UCSD-AML1 (cell line): ENCODE measurements around the gene PHYHIPL.
"Not testable (repeated sequence)": the region's sequence is repeated elsewhere in the genome, so short reads cannot be mapped to it uniquely, and the experiment has no call there.

Experiments
- DNase-seq: peaks from one replicate; lab custom pipeline; 2025; ENCODE audit not compliant: unreplicated experiment; lab: John Stamatoyannopoulos, UW

PHYHIPL gene

DNA sequence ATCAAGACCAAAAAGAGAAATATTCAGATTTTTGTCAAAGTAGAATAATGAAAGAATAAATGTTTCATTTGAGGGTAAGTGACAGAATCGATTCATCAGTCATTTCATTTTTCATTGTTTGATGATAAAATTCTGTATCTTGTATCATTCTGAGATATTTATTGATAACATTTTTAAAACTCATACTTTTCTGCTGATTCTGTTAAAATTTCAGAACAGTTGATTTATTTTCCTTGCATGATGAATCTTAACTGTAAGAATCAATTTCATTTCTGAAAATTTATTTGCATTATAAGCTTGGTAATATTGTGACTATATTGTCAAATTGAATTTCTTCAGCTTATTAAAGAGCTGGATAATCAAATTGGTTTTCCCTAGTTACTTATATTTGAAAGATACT lies 13.9 kb downstream of the PHYHIPL start:
- DNase-seq: no peak

DNA sequence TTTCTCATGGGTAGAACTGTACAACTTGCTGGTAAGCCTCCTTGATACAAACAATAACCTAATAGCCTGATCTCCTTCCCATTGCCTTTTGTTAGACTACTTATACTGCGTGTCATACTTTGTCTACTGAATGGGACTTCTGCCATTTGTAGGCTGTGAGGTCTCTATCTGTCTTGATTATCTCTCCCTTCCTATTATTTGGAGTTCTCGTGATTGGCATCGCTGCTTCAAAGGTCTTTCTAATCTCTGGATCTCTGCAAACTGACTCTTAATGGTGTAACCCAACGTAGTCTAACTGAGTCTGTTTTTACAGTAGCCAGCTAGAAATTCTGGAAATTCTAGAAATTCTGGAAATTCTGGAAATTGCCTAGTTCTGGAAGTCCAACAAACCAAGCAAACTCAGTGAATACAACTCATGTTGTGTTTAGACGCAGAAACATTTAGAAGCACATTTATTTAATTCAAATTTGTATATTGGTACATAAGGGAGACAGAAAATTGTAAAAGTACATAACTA lies 29.8 kb downstream of the PHYHIPL start:
- DNase-seq: no peak

DNA sequence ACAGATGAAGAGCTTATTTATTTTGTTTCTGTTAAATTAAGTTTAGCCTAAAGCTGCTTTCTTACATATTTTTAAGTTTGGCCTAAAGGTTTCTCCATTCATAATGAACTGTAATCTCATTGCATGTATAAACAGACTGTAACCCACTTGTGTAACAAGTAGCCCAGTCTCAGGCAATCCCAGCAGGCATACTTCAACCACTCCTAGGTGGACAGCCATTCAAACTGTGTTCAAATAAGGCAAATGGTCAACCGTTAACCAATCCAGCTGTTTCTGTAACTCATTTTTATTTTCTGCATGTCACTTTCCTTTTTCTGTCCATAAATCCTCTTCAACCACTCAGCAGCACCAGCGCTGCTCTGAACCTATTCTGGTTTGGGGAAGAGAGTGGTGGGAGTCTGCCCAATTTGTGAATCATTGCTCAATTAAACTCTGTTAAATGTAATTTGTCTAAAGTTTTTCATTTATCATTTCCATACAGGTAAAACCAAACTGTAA lies 35.9 kb downstream of the PHYHIPL start:
- no peak for DNase-seq

DNA sequence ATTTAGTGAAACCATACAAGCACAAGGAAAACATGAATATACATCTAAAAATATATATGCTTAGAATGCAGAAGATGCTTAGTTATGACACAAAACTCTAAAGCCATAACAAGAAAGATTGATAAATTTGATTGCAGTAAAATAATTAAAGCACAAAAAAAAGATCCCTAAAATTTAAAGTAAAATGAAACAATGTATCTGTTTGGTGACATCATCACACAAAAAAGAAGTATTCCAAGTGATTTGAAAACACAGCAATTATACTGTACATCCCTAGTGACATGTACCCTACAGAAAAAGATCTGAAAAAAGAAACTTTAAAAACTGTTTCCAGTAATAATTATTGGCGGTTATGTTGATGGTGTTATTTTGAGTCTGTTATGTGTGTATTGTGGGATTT lies 37.7 kb downstream of the PHYHIPL start:
- DNase-seq: no peak

DNA sequence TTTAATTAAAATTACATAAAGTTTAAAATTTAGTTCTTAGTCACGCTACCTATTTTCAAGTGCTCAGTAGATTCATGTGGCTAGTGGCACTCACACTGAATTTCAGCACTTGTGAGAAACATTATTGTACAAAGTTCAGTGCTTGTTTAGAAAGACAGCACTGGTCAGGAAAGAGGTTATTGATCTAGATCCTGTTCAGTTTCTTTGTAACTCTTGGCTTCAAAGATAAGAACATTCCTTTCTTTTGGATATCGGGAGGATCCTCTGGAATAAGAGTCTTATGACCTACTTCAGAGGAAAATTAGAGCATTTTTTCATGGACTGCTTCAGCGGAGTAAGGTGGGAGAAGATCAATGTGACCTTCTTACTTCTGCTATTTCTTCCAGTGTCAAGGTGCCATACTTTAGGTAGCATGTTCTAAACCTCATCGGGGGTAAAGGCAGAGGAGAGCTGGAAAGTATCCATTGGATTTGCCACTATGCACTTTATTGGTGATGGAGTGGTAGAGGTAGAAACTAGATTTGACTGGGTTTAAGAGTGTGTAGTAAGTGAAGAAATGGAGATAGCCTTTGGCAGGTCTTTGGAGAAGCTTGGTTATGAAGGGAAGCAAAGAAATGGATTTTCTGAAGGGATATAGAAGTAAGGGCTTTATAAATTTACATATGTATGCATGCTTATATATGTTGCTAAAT lies 39.9 kb downstream of the PHYHIPL start:
- no peak for DNase-seq

DNA sequence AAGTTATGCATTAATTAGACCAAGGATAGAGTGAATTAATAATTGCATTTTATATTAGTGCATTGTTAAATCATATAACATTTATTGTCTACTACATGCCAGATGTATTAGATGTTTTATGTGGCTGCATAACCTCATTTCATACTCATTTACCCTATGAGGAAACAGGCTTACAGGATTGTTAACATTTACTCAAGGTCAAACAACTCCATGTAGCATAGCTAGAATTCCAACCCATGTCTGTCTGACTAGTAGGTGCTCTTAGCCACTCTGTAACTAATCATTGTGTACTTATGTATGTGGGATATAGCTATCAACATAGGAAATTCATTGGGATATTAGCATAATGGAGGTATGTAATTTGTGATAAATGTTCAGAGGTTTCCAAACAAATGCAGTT lies 46.3 kb downstream of the PHYHIPL start:
- DNase-seq: no peak

DNA sequence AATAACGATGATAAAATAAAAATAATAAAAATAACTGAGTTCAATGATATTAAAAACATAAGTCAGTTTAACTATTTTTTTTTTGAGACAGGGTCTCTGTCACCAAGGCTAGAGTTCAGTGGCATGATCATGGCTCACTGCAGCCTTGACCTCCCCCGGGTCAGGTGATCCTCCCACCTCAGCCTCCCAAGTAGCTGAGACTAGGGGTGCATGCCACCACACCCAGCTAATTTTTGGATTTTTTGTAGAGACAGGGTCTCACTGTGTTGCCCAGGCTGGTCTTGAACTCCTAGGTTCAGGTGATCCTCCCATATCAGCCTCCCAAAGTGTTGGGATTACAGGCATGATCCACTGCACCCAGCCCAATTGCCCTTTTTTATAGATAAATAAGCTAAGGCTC lies 47.2 kb downstream of the PHYHIPL start:
- DNase-seq: not testable (repeated sequence)

DNA sequence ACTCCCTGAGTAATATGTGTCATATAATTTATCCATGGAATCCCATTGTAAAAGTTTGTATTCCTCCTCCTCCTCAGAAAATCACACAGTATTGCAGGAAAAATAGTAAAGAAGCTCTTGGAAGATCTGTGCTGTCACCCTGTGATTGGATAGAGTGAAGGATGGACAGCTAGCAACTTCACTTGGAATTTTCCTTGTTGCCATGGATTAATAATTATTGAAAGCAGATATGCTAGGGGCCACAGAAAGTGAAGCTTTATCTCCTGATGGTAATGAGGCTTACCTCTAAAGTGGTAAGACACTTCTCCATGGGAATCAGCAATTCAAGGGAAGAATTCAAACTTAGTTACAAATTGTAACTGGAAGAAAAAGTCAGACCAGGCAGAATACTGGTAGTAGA lies 48.8 kb downstream of the PHYHIPL start:
- DNase-seq: no peak

DNA sequence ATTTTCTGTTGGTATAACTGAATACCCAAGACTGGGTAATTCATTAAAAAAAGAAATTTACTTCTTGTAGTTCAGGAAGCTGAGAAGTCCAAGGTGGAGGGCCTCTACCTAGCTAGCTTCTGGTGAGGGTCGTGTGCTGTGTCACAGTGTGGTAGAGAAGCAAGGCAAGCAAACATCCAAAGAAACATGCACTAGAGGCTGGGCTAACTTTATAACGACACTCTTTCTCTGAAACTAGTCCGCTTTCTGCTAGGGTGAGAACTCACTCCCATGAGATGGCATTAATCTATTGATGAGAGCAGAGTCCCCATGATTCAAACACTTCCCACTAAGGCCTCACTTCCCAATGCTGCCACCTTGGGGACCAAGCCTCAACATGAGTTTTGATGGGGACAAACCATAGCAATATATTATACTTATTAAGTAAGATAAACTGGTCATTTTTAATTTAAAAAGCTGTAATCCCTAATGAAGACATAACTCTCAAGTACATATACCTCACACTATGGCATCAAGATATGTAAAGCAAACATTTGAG lies 50.8 kb downstream of the PHYHIPL start:
- DNase-seq: no peak

DNA sequence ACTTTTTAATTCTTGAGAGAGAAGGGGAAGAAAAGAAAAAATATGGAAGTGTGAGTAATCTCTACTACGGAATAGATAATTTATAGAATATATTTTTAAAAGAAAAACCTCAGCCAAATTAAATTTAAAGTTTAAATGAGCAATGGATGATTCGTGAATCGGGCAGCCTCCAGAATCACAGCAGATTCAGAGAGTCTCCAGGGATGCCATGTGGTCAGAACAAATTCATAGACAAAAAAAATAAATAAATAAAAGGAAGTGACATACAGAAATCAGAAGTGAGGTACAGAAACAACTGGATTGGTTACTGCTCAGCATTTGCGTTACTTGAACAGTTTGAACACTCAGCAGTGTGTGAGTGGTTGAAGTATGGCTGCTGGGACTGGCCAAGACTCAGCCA lies 53.0 kb downstream of the PHYHIPL start:
- DNase-seq: no peak

DNA sequence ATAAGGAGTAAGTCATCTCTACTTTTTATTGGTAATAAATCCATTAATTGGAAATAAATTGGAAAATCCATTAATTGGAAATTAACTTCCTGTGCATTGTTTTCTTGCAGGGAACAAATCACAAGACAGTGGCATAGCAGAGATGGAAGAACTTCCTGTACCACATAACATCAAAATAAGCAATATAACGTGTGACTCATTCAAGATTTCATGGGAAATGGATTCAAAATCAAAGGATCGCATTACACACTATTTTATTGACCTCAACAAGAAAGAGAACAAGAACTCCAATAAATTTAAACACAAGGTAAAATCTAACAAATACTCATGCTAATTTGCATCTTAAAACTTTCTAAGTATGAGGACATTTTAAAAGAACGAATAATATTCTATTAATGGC lies 57.8 kb downstream of the PHYHIPL start:
- DNase-seq: no peak

DNA sequence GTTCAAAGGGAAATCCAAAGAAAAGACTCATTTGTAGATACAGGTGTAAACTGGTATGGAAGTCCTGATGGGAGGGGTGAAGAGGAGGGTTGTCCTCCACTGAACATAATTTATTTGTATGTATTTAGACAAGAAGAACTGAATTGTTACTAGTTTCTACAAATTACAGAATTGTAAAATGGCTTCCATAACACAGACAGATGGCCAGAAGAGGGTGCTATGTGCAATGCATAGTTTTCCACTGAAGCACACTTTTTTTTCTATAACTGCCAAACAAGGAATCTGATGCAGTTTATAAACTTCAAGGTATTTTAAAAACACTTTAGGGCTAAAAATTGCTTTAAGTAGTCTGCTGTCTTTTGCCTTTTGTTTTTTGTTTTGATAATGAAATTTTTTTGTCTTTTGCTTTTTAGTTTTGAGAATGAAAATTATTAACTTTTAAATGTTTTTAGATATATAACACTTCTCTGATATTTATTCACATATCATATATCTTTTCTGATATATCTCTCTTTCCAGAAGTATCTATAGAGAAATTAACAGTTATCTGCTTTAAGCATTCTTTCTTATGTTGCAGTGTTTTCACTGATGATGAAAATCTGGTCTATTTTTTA lies 58.5 kb downstream of the PHYHIPL start:
- DNase-seq: no peak

DNA sequence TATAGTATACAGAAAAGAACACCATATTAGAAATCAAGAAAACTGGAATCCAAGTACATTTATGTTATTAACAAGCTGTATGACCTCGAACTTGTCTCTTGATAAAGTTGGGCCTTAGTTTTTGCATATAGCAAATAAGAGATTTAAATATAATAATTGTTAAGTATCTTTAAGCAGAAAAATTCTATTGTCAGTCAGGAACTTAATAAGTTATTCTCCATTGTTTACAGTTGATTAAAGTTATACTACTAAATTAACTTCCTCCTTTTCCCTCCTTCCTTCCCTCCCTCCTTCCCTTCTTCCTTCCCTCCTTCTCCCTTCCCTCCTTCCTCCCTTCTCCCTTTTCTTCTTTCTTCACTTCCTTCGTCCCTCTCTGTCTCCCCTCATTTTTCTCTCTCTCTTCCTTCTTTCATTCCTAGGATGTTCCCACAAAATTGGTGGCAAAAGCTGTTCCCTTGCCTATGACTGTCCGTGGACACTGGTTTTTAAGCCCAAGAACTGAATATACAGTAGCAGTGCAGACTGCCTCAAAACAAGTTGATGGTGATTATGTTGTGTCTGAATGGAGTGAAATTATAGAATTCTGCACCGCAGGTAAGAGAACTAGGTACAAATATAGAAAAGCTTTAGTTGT lies 59.7 kb downstream of the PHYHIPL start:
- DNase-seq: no peak

DNA sequence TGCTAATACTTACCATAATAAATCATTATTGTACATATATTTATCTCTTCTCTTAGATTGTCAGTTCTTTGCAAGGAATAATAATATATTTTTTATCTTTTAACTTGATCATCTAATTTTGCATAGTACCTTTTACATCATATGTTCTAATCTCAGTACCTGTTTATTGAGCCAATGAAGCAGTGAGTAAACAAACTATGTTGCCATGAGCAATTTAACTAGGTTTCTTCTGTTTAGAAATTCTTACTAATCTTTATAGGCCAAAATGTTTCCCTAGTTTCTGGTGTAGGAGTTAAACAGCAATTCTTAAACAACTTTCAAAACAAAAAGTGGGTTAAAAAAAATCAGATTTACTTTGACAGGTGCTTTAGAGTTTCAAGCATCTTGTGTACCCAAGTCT lies 61.3 kb downstream of the PHYHIPL start:
- DNase-seq: no peak

DNA sequence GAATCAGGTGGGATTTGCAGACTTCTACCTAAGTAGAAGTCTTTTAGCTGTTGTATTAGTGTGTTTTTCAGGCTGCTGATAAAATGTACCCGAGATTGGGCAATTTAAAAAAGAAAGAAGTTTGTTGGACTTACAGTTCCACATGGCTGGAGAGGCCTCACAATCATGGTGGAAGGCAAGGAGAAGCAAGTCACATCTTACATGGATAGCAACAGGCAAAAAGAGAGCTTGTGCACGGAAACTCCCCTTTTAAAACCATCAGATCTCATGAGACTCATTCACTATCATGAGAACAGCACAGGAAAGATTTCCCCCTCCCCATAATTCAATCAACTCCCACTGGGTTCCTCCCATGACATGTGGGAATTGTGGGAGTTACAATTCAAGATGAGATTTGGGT lies 62.7 kb downstream of the PHYHIPL start:
- DNase-seq: not testable (repeated sequence)

DNA sequence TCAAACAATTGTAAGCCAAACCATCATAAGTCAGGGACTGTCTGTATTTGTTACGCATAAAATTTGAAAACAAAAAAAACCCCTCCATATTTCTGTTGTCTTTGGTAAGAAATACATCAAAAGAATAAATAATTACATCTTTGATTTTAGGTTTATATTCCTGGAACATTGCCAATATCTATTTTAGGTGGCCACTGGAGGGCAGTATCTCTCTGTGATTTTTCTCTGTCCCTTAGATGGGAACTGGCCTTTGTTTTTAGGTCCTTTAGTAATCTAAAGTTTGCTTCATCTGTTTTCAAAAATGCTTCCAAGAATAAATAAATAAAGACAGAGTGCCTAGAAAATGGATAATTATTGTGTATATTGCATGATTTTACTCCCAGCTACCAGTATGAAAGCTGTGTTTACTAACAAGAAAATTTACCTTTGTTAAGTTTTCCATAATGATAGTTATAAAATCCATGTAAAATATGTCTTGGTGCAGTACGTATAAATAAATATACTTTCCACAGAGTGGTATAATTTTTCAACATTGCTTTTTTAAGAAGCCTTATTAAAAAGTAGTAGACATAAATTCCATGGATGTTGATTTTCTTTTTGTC lies 64.2 kb downstream of the PHYHIPL start:
- DNase-seq: no peak

DNA sequence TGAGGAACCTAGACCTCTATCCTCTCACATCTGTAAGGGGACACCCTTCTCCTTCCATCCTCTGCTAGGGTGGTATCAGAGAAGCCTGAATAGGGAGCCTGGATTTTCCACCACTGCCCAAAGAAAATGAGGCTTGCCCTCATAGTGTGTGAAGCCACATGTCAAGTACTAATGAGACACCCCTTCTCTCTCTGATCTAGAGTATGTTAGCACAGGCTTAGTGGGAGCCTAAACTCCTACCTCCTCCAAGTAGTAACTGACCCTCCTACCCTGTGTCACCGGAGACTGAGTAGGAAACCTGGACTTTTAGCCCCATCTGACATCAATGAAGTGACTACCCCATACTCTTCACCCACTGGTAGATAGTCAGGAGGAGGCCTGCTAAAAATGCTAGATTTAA lies 65.6 kb downstream of the PHYHIPL start:
- DNase-seq: no peak

DNA sequence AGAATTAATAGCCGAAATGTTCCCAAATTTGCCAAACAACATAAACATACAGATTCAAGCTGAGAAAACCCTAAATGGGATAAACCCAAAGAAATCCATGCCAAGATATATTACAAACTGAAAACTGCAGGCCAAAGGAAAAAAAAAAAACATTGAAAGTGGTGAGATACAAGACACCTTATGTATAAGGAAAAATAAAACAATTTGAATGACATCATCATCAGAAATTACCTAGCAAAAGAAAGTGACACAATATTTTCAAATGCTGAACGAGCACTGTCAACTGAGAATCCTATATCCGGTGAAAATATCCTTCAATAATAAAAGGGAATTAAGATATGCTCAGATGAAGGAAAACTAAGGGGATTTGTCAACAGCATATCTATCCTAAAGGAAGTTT lies 66.5 kb downstream of the PHYHIPL start:
- no peak for DNase-seq

DNA sequence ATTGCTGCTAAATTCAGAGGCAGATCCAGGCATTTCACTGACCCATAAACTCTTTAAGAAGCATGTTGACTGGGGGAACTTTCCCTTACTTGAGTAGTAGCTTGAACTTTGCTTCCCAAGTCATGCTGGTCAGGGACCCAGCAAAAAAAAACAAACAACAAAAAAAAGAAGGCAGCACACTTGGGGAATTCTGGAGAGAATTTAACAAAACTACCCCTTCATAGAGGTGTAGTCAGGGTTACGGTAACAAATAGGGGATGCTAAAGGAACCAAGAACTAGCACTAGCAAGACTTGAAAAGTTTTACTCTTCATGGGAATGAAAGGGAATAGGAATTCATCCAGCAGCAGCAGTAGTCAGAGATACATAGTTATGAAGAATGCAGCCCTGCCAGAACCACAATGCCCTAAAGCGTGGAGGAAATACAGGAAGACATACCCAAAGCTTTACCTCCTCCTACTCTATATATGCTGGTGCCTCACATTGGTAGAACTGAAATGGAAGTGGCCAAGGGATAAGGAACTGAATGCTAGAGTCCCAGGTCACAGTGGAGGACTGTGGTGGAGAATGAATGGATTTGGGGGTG lies 67.3 kb downstream of the PHYHIPL start:
- DNase-seq: no peak

DNA sequence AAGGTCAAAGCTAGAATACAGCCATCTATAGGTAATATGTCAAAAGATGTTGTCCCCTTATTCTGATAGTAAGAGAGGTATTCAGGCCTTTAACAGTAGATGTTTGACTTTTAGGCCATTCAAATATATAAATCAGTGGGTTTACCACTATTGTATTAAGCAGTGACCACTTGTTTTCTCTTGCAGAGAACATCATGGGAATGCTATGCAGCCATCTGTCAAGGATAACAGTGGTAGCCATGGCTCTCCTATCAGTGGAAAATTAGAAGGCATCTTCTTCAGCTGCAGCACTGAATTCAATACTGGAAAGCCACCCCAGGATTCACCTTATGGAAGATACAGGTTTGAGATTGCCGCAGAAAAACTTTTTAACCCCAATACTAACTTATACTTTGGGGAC lies 68.4 kb downstream of the PHYHIPL start:
- no peak for DNase-seq

DNA sequence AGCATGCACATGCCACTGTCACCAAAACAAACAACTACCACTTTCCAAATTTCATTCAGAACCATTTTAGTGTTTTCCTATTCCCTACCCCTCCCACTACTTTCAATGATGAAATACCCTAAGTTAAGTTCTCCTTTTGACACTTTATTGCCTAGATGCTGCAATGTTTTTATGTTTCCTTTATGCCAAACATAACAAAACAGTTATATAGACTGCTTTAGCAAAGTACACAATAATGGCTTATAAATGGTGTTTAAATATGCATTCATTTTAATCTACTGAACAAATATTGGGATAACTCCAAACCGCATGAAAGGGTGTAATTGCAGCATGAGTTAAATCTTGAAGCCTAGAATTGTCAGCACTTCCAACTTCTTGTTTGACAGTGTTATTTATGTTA lies 69.2 kb downstream of the PHYHIPL start:
- DNase-seq: no peak
